Suprapubic skin (tissue), 4 donors: ENCODE measurements around the gene LGI4.

ENCODE experiments used
- EP300 ChIP-seq: sonication (generic); formaldehyde crosslinking; IDR thresholded peaks from one replicate; pipeline ENCODE4 v1.6.1; 2017; ENCODE audit warnings: antibody characterized with exemption
- POLR2AphosphoS5 ChIP-seq, 3 donors: sonication (generic); formaldehyde crosslinking; IDR thresholded peaks; one replicate each; pipeline ENCODE4 v1.6.1; 2017; ENCODE audit warnings: antibody characterized with exemption in 3 of 3
- TF ChIP-seq, protein P1 (sequence below), 2 donors: fragments of 200-600 bp in 1 of 2; fragments of 450-650 bp in 1 of 2; sonication (generic) in 1 of 2; IDR thresholded peaks; one replicate each; pipeline ENCODE4 v1.5.1; 2016 to 2019; ENCODE audit warnings: antibody characterized with exemption in 2 of 2, mild to moderate bottlenecking in 1 of 2, moderate library complexity in 1 of 2

DNA sequence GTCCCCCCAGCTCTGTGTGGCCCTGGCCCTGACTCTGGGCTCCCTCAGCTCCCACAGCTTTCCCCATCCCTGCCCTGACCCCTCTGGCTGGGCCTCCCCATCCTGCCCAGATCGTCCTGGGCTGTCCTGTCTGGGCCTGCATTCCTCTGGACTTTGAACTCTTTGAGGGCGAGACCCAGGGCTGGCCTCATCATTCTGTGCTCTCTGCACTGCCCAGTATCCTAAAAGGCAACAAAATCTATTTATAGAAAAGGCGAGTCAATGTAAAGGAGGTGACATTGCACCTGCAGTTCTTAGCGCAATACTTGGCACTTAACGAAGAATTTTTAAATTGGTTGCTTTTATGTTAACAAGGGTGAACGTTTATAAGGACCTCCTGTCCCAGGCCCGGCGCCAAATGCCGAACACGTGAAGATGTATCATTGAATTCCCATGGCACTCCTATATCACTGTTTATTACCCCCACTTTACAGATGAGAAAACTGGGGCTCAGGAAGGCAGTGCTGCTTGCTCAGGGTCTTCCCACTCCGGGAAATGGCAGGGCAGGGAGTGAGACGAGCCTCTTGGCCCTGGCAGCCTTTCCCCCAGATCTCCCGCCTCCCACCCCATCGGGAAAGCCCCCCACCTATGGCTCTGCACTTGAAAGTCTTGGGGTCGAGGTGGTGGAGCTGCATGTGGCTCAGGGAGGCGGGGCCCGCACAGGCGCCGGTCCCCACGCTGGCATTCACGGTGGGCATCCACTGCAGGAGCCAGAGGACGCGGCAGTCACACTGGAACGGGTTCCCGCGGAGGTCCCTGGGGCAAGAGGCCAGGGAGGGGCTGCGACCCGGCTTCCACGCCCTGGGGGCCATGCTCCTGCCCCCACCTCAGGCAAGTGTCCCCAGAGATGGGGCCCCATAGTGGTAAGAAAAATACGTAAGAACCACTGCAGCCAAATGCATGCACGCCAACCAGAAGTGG lies 3.8 kb downstream of the LGI4 start:
- TF ChIP-seq, protein P1, sequence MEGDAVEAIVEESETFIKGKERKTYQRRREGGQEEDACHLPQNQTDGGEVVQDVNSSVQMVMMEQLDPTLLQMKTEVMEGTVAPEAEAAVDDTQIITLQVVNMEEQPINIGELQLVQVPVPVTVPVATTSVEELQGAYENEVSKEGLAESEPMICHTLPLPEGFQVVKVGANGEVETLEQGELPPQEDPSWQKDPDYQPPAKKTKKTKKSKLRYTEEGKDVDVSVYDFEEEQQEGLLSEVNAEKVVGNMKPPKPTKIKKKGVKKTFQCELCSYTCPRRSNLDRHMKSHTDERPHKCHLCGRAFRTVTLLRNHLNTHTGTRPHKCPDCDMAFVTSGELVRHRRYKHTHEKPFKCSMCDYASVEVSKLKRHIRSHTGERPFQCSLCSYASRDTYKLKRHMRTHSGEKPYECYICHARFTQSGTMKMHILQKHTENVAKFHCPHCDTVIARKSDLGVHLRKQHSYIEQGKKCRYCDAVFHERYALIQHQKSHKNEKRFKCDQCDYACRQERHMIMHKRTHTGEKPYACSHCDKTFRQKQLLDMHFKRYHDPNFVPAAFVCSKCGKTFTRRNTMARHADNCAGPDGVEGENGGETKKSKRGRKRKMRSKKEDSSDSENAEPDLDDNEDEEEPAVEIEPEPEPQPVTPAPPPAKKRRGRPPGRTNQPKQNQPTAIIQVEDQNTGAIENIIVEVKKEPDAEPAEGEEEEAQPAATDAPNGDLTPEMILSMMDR (IDR thresholded peaks at IDR 0.05) = no peak
- TF ChIP-seq EP300 (no peak), POLR2AphosphoS5 (IDR thresholded peaks at IDR 0.05) (no peak)
